CD4-positive, alpha-beta T cell (primary cell): ENCODE measurements around the gene HHATL. TPM values are rescaled to one million over a fixed set of nuclear protein-coding genes. Genes with fewer than 3 reads are reported as not detected.
A peak's percentile ranks its signal among the peaks of the same experiment; 100 is the strongest.

ENCODE experiments used
- ATAC-seq: fragments of 200-7000 bp; cut with Tn5 transposase; one replicate; pipeline ENCODE4 v1.10.0; 2022; ENCODE audit warnings: mild to moderate bottlenecking; ENCODE audit not compliant: poor library complexity
- CTCF ChIA-PET: fragments of 350-600 bp; sonication (Branson Sonifier 250); formaldehyde crosslinking; loops from one replicate; lab custom pipeline; 2021; ENCODE audit warnings: antibody characterized with exemption, inconsistent platforms; lab: Charles Lee
- POLR2A ChIA-PET: fragments of 350-600 bp; sonication (Branson Sonifier 250); formaldehyde crosslinking; loops from one replicate; lab custom pipeline; 2021; ENCODE audit warnings: antibody characterized with exemption, inconsistent platforms; lab: Charles Lee
- DNase-seq, 14 experiments: peaks; one replicate each; pipeline ENCODE4 v3.0.0-alpha.2; 2013 to 2020; ENCODE audit warnings: mixed read lengths in 2 of 14
- H3K27ac ChIP-seq, 2 donors: one replicate each; pipeline versions ENCODE4 v1.5.1 to v1.7.0; 2013; ENCODE audit warnings: low read length in 2 of 2, low read depth in 1 of 2, mild to moderate bottlenecking in 1 of 2
- H3K27me3 ChIP-seq, 2 experiments: 1 replicate in 1 of 2; 2 replicates in 1 of 2; pipeline versions ENCODE4 v1.6.1 to v1.7.0; 2013; ENCODE audit warnings: low read length in 2 of 2, control low read depth in 1 of 2, mild to moderate bottlenecking in 1 of 2, moderate library complexity in 1 of 2; ENCODE audit not compliant: insufficient read depth in 2 of 2, control insufficient read depth in 1 of 2
- H3K36me3 ChIP-seq: one replicate; pipeline ENCODE4 v1.6.1; 2013; ENCODE audit warnings: low read length, control low read depth; ENCODE audit not compliant: insufficient read depth
- H3K4me1 ChIP-seq: one replicate; pipeline ENCODE4 v1.6.1; 2013; ENCODE audit warnings: low read length, control low read depth; ENCODE audit not compliant: insufficient read depth
- H3K4me3 ChIP-seq: one replicate; pipeline ENCODE4 v1.5.1; 2013; ENCODE audit warnings: mild to moderate bottlenecking, low read length, moderate library complexity
- H3K9me3 ChIP-seq, 2 experiments: 1 replicate in 1 of 2; 2 replicates in 1 of 2; pipeline versions ENCODE4 v1.6.1 to v1.7.0; 2013; ENCODE audit warnings: low read length in 2 of 2, mild to moderate bottlenecking in 2 of 2, control low read depth in 1 of 2, moderate library complexity in 1 of 2; ENCODE audit not compliant: control insufficient read depth in 1 of 2, insufficient read depth in 1 of 2
- H3K27ac Mint-ChIP-seq: one replicate; pipeline ENCODE4 v1.8.0; 2020; ENCODE audit warnings: mixed read lengths
- H3K27me3 Mint-ChIP-seq: one replicate; pipeline ENCODE4 v1.8.0; 2021; ENCODE audit warnings: mixed read lengths
- H3K36me3 Mint-ChIP-seq: one replicate; pipeline ENCODE4 v1.8.0; 2021; ENCODE audit warnings: low read depth, mixed read lengths
- H3K4me1 Mint-ChIP-seq: one replicate; pipeline ENCODE4 v1.8.0; 2021; ENCODE audit warnings: low read depth, mixed read lengths
- H3K4me3 Mint-ChIP-seq: one replicate; pipeline ENCODE4 v1.8.0; 2020; ENCODE audit warnings: mild to moderate bottlenecking, mixed read lengths
- H3K9me3 Mint-ChIP-seq: one replicate; pipeline ENCODE4 v1.8.0; 2020; ENCODE audit warnings: mixed read lengths
- intact Hi-C, 2 experiments: fragments of 100-400 bp; cut with DNase I in 1 of 2; cut with micrococcal nuclease in 1 of 2; formaldehyde crosslinking; loops; one replicate each; pipeline versions ENCODE4 v1.15.1 to v1.9.0; 2023 to 2025; cut with DNase I, micrococcal nuclease
- total RNA-seq, 174 experiments: library from RNA in 2 of 174; stranded (reverse) in 2 of 174; gene quantifications; one replicate each; pipeline ENCODE4 v1.2.3 and lab custom pipeline; 2021 to 2026
- TF ChIP-seq, protein P1 (sequence below): fragments of 200-600 bp; IDR thresholded peaks from one replicate; pipeline ENCODE4 v1.8.0; 2022; ENCODE audit warnings: antibody characterized with exemption, mild to moderate bottlenecking

Gene HHATL
- total RNA-seq, 2 experiments from 2014 or later = not detected

DNA sequence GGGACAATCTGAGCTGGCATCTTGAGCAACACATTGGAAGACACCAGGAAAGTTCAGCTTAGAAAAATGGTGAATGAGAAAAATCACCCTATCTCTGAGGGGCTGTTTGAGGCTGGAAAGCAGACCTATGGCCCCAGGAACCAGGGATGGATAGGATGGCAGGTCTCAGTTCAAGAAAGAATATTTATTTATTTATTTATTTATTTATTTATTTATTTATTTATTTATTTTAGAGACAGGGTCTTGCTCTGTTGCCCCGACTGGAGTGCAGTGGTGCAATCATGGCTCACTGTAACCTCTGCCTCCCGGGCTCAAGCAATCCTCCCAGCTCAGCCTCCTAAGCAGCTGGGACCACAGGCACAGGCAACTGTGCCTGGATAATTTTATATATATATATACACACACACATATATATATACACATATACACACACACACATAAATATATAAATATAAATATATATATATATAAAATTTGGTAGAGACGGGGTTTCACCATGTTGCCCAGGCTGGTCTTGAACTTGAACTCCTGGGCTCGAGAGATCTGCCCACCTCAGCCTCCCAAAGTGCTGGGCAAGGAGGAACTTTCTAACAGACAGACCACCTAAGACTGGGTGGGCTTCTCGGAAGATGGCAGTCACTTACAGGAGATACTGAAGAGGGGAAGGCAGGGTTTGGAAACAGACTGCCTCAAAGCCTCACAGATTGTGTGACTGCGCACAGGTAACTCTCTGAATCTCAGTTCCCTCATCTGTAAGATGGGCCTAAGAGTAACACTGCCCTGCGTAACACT, 40.8 kb upstream of the HHATL start:
- peaks cover 40% of the 10 kb centered on the region for H3K4me1 Mint-ChIP-seq

DNA sequence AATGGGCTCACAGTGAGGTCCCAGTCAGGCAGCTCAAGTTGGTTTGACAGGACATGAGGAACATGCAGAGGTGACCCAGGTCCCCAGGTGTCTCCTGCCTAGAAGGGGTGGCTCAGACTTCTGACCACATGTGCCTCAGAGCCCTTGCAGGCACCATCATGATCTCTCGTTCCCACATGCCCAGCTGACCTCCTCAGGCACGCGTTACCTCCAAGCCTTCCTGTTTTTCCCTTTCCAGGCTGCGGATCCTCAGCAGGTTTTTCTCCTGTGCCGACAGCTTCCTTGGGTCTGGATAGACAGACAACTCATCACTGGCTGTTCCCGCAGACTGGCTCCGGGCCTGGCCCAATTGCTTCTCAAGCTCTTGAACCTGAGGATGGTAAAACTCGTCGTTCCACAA, 40.1 kb upstream of the HHATL start:
- H3K27ac ChIP-seq = no peak overlapping the region
- no peaks in the 10 kb centered on the region for H3K36me3 ChIP-seq
- no peaks in the 10 kb centered on the region for H3K36me3 Mint-ChIP-seq
- ATAC-seq (no peak), DNase-seq (peak in 1 of 14 experiments; percentile 3)
- TF ChIP-seq, protein P1, sequence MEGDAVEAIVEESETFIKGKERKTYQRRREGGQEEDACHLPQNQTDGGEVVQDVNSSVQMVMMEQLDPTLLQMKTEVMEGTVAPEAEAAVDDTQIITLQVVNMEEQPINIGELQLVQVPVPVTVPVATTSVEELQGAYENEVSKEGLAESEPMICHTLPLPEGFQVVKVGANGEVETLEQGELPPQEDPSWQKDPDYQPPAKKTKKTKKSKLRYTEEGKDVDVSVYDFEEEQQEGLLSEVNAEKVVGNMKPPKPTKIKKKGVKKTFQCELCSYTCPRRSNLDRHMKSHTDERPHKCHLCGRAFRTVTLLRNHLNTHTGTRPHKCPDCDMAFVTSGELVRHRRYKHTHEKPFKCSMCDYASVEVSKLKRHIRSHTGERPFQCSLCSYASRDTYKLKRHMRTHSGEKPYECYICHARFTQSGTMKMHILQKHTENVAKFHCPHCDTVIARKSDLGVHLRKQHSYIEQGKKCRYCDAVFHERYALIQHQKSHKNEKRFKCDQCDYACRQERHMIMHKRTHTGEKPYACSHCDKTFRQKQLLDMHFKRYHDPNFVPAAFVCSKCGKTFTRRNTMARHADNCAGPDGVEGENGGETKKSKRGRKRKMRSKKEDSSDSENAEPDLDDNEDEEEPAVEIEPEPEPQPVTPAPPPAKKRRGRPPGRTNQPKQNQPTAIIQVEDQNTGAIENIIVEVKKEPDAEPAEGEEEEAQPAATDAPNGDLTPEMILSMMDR = no peak
- no peak overlapping the region for H3K27ac Mint-ChIP-seq
- H3K27me3 ChIP-seq = no peaks in the 10 kb centered on the region
- peaks cover 32% of the 10 kb centered on the region for H3K4me1 Mint-ChIP-seq
- no peak overlapping the region for H3K4me3 ChIP-seq
- no peaks in the 10 kb centered on the region for H3K9me3 Mint-ChIP-seq
- no peaks in the 10 kb centered on the region for H3K9me3 ChIP-seq
- ChIA-PET CTCF (no interaction called here), POLR2A (no interaction called here)
- intact Hi-C loops = loop anchor here in 1 of 2 experiments (5.0 kb wide), 1 partner anchor 90 kb away; the partner anchor contains the start of gene ZBTB47
- H3K4me3 Mint-ChIP-seq = no peak overlapping the region
- H3K4me1 ChIP-seq = peaks cover 33% of the 10 kb centered on the region
- no peaks in the 10 kb centered on the region for H3K27me3 Mint-ChIP-seq

More for the DNA sequence above, 40.8 kb upstream of the HHATL start:
- no peaks in the 10 kb centered on the region for H3K27me3 ChIP-seq
- H3K4me1 ChIP-seq = peaks cover 40% of the 10 kb centered on the region
- Mint-ChIP-seq H3K4me3 (no peak overlapping the region), H3K36me3 (no peaks in the 10 kb centered on the region), H3K27ac (peak overlapping the region; percentile 79), H3K27me3 (no peaks in the 10 kb centered on the region), H3K9me3 (no peaks in the 10 kb centered on the region)
- DNase-seq = peak in 1 of 14 experiments; percentile 10
- POLR2A ChIA-PET = interaction anchor here (0.6 kb wide), 1 partner anchor 9 kb away, joined by 3 read pairs; no protein-coding TSS in a partner anchor
- no peak overlapping the region for H3K4me3 ChIP-seq
- H3K36me3 ChIP-seq = no peaks in the 10 kb centered on the region
- CTCF ChIA-PET = interaction anchor here (0.7 to 1.2 kb wide), 6 partner anchors 23 to 162 kb away, joined by 3 to 10 read pairs (median 4); partner anchors contain the start of genes SEC22C and SS18L2
- TF ChIP-seq, protein P1 = no peak
- H3K9me3 ChIP-seq = no peaks in the 10 kb centered on the region
- no peak for ATAC-seq
- intact Hi-C loops = loop anchor here in 1 of 2 experiments (5.0 kb wide), 1 partner anchor 91 kb away; the partner anchor contains the start of gene ZBTB47
- H3K27ac ChIP-seq = no peak overlapping the region

DNA sequence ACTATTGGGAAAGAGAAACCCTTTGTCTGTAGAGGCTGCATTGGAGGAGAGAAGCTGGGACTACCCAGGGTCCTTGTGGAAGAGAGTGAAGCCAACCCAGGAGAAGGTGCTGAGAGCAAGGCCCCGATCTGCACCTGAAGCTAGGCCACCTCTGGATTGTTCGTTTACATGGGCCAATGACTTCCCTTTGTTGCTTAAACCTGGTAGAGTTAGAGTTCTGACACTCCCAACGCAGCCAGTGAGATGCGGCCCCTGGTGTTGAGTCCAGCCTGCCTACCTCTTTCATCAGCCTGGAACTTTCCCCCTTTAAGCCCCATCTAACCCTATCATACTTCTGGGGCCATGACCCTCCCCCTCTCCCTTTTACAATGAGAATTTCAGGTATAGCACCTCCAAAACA, 39.7 kb upstream of the HHATL start:
- no peak overlapping the region for H3K4me3 ChIP-seq
- peaks cover 28% of the 10 kb centered on the region for H3K4me1 ChIP-seq
- no peak for ATAC-seq
- Mint-ChIP-seq H3K9me3 (no peaks in the 10 kb centered on the region), H3K4me1 (peaks cover 28% of the 10 kb centered on the region), H3K36me3 (no peaks in the 10 kb centered on the region), H3K27ac (no peak overlapping the region), H3K27me3 (no peaks in the 10 kb centered on the region), H3K4me3 (no peak overlapping the region)
- ChIA-PET POLR2A (no interaction called here), CTCF (no interaction called here)
- DNase-seq = no peak
- no peaks in the 10 kb centered on the region for H3K9me3 ChIP-seq
- no peak overlapping the region for H3K27ac ChIP-seq
- intact Hi-C loops = loop anchor here in 1 of 2 experiments (5.0 kb wide), 1 partner anchor 90 kb away; the partner anchor contains the start of gene ZBTB47
- no peaks in the 10 kb centered on the region for H3K27me3 ChIP-seq
- no peaks in the 10 kb centered on the region for H3K36me3 ChIP-seq
- TF ChIP-seq, protein P1 = no peak
